ENCODE data around the gene ERC1.

Gene ERC1

DNA sequence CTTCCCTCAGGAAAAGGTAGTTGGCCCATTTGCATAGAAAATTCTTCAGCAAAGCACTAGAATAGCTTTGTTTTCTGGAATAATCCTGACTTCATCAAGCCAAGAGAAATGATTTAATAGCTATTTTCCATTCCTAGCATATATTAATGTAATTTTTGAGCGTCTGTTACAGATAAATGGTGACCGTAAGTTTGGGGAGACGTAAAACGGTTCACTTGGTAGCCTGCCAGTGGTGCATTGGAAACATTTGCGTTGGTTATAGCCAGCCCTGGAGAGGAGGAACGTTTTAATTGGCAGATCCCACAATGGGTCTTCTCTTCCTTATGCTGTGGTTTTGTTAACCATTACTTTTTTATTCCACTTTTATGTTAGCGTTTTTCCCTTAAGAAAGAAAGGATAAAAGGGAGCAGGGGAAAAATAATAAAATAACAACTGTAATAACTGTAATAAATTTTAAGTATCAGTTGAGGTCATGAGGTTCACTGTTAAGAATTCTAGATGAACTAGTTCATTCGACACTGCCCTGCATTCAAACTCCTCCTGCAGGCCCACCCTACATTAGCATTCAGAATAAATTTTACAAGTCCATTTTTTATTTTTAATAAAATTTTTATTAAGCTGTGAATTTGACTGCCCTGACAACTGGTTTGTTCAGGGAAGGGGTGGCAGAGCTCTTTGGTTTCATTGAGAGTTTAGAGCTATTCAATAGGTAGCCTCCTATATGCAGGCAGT, 300.7 kb downstream of the ERC1 start:
- peaks cover 26 to 40% of the 10 kb centered on the region in 2 donors for H3K36me3 Mint-ChIP-seq
- H3K27ac Mint-ChIP-seq = no peak overlapping the region
- DNase-seq = no peak
- no peak overlapping the region for H3K4me3 Mint-ChIP-seq
- no peaks in the 10 kb centered on the region for H3K9me3 Mint-ChIP-seq
- no peaks in the 10 kb centered on the region for H3K27me3 Mint-ChIP-seq
- ATAC-seq (replicated peaks) = no peak
- H3K4me1 Mint-ChIP-seq = peaks cover 3 to 6% of the 10 kb centered on the region in 2 donors

DNA sequence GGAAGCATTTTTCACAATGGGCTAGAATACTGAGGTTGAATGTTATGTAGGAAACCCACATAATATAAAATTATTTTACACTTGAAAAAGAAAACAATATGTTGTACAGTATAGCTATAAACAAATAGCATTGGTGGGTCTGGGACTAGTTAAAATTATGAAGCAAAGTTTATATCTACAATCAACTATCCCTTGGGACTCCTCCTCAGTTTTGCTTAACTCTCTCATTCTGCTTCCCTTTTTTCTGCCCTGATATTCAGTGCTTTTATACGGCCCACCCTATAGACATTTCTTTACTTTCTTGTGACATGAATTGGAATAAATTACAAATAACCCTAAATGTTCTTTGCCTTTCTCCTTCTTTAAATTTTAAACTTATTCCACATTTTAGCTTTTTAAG, 302.9 kb downstream of the ERC1 start:
- H3K36me3 Mint-ChIP-seq = peaks cover 39 to 55% of the 10 kb centered on the region in 2 donors
- H3K4me3 Mint-ChIP-seq = no peak overlapping the region
- peaks cover 0 to 5% of the 10 kb centered on the region in 2 donors for H3K9me3 Mint-ChIP-seq
- no peak overlapping the region for H3K27ac Mint-ChIP-seq
- ATAC-seq (replicated peaks) (no peak), DNase-seq (no peak)
- no peaks in the 10 kb centered on the region for H3K27me3 Mint-ChIP-seq
- peaks cover 3 to 6% of the 10 kb centered on the region in 2 donors for H3K4me1 Mint-ChIP-seq

DNA sequence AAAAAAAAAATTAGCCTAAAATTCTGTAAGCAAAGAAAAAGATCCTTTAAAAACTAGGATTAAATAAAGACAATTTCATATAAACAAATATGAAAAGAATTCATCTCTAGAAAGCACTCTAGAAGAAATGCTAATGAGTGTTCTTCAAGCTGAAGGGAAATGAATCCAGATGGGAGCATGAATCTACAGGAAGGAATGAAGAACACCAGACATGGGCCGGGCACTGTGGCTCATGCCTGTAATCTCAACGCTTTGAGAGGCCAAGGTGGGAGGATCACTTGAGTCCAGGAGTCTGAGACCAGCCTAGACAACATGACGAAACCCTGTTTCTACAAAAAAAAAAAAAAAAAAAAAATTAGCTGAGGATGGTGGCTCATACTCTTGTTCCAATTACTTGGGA, 306.2 kb downstream of the ERC1 start:
- peaks cover 0 to 14% of the 10 kb centered on the region in 2 donors for H3K9me3 Mint-ChIP-seq
- no peak overlapping the region for H3K27ac Mint-ChIP-seq
- H3K27me3 Mint-ChIP-seq = no peaks in the 10 kb centered on the region
- peaks cover 0 to 1% of the 10 kb centered on the region in 2 donors for H3K4me1 Mint-ChIP-seq
- DNase-seq (no peak), ATAC-seq (replicated peaks) (no peak)
- H3K4me3 Mint-ChIP-seq = no peak overlapping the region
- H3K36me3 Mint-ChIP-seq = peaks cover 31 to 56% of the 10 kb centered on the region in 2 donors

DNA sequence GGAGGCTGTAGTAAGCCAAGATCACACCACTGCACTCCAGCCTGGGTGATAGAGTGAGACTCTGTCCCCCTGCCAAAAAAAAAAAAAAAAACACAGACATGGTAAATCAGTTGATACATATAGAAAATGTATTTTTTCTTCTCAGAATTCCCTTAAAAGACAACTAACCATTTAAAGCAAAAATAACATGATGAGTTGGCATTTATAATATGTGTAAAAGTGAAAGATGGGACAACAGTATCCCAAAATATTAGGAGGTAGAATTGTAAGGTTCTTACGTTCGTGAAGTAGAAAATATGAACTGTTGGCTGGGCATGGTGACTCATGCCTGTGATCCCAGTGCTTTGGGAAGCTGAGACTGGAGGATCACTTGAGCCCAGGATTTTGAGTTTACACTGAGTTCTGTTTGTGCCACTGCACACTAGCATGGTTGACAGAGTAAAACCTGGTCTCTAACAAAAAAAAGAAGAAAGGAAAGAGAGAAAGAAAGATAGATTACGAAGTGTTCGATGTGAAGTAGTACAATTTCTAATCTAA, 306.7 kb downstream of the ERC1 start:
- H3K27me3 Mint-ChIP-seq = no peaks in the 10 kb centered on the region
- H3K9me3 Mint-ChIP-seq = peaks cover 0 to 14% of the 10 kb centered on the region in 2 donors
- H3K27ac Mint-ChIP-seq = no peak overlapping the region
- H3K36me3 Mint-ChIP-seq = peaks cover 31 to 56% of the 10 kb centered on the region in 2 donors
- peaks cover 0 to 1% of the 10 kb centered on the region in 2 donors for H3K4me1 Mint-ChIP-seq
- H3K4me3 Mint-ChIP-seq = no peak overlapping the region
- no peak for DNase-seq
- ATAC-seq (replicated peaks) = no peak

DNA sequence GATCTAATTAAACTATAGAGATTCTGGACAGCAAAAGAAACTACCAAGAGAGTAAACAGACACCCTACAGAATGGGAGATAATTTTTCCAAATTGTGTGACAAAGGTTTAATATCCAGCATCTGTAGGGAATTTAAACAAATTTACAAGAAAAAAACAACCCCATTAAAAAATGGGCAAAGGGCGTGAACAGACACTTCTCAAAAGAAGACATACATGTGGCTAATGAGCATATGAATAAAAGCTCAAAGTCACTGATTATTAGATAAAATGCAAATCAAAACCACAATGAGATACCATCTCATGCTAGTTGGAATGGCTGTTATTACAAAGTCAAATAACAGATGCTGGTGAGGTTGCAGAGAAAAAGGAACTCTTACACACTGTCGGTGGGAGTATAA, 309.4 kb downstream of the ERC1 start:
- Mint-ChIP-seq H3K4me3 (no peak overlapping the region), H3K4me1 (peaks cover 3 to 8% of the 10 kb centered on the region in 2 donors), H3K27ac (no peak overlapping the region), H3K36me3 (peaks cover 35 to 43% of the 10 kb centered on the region in 2 donors), H3K27me3 (no peaks in the 10 kb centered on the region), H3K9me3 (peaks cover 0 to 14% of the 10 kb centered on the region in 2 donors)
- DNase-seq (no peak), ATAC-seq (replicated peaks) (no peak)

DNA sequence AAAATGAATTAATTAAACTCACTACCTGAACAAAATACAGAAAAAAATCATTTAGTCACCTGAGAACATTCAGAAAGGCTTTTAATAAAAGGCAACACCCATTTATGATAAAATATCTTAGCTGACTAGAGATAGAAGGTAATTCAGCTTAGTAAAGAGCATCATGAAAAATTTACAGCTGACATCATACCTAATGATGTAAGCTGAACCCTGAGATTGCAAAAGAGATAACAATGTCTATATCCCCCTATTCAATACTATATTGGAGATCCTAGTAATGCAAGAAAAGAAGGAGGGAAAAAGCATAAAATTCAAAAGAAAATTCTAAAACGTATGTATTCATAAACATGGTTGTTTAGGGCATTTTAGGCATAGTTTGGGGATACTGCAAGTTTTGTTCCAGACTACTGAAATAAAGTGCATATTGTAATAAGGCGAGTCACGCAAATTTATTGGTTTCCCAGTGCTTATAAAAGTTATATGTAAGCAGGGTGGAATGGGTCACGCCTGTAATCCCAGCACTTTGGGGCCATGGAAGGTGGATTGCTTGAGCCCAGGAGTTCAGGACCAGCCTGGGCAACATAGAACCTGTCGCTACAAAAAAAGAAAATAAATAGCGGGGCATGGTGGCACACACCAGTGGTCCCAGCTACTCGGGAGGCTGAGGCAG, 311.3 kb downstream of the ERC1 start:
- no peak for DNase-seq
- Mint-ChIP-seq H3K27me3 (no peaks in the 10 kb centered on the region), H3K36me3 (peaks cover 32 to 38% of the 10 kb centered on the region in 2 donors), H3K9me3 (peaks cover 0 to 14% of the 10 kb centered on the region in 2 donors), H3K4me1 (peaks cover 6 to 15% of the 10 kb centered on the region in 2 donors), H3K4me3 (no peak overlapping the region), H3K27ac (no peak overlapping the region)
- ATAC-seq (replicated peaks) = no peak

- peaks cover 18 to 25% of the 10 kb centered on the region in 2 donors for H3K36me3 Mint-ChIP-seq
- H3K9me3 Mint-ChIP-seq = peaks cover 0 to 5% of the 10 kb centered on the region in 2 donors
- H3K4me3 Mint-ChIP-seq = no peak overlapping the region
- ATAC-seq (replicated peaks) (peak; percentile 68 to 87), DNase-seq (no peak)
- H3K4me1 Mint-ChIP-seq = peaks cover 6 to 21% of the 10 kb centered on the region in 2 donors
- peak overlapping the region; percentile 25 for H3K27ac Mint-ChIP-seq
- no peaks in the 10 kb centered on the region for H3K27me3 Mint-ChIP-seq
Observed at GRCh38 chr12:1305063-1305434, 314.0 kb downstream of the ERC1 start.

- Mint-ChIP-seq H3K36me3 (peaks cover 17 to 19% of the 10 kb centered on the region in 2 donors), H3K27me3 (no peaks in the 10 kb centered on the region), H3K4me3 (no peak overlapping the region), H3K9me3 (no peaks in the 10 kb centered on the region), H3K27ac (peak overlapping the region; percentile 14), H3K4me1 (peaks cover 6 to 21% of the 10 kb centered on the region in 2 donors)
- DNase-seq (no peak), ATAC-seq (replicated peaks) (no peak)
Observed at GRCh38 chr12:1305791-1306500, 314.9 kb downstream of the ERC1 start.

GRCh38 chr12:1306817-1307216, 315.8 kb downstream of the ERC1 start:
- Mint-ChIP-seq H3K27me3 (no peaks in the 10 kb centered on the region), H3K9me3 (no peaks in the 10 kb centered on the region), H3K27ac (no peak overlapping the region), H3K4me1 (peaks cover 6 to 21% of the 10 kb centered on the region in 2 donors), H3K36me3 (peaks cover 15 to 17% of the 10 kb centered on the region in 2 donors), H3K4me3 (no peak overlapping the region)
- no peak for DNase-seq
- no peak for ATAC-seq (replicated peaks)

- ATAC-seq (replicated peaks) (no peak), DNase-seq (no peak)
- Mint-ChIP-seq H3K4me1 (peaks cover 6 to 21% of the 10 kb centered on the region in 2 donors), H3K27ac (no peak overlapping the region), H3K9me3 (no peaks in the 10 kb centered on the region), H3K27me3 (no peaks in the 10 kb centered on the region), H3K36me3 (peaks cover 23 to 24% of the 10 kb centered on the region in 2 donors), H3K4me3 (no peak overlapping the region)
Observed at GRCh38 chr12:1307796-1308195, 316.8 kb downstream of the ERC1 start.

DNA sequence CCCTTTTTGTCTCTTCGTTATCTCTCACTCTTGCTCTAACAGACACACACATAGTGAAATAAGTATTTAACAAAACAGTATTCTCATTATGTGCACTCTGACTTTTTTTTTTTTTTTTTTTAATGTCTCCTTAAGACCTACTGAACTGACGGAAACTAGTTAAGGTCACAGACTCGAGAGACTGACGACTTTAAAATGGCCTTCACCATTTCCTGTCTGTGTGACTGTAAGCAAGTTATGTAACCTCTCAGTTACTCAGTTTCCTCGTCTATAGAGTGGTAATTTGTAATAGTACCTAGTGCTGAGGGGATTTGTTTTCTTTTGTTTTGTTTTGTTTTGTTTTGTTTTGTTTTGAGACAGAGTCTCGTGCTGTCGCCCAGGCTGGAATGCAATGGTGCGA, 318.6 kb downstream of the ERC1 start:
- Mint-ChIP-seq H3K4me1 (peaks cover 6 to 21% of the 10 kb centered on the region in 2 donors), H3K36me3 (peaks cover 22 to 33% of the 10 kb centered on the region in 2 donors), H3K27ac (peak overlapping the region; percentile 37), H3K4me3 (peak overlapping the region; percentile 15 to 62), H3K27me3 (no peaks in the 10 kb centered on the region), H3K9me3 (no peaks in the 10 kb centered on the region)
- ATAC-seq (replicated peaks) = peak in 1 of 2 donors; percentile 47
- DNase-seq = no peak

GRCh38 chr12:1310653-1311052, 319.6 kb downstream of the ERC1 start:
- peaks cover 0 to 2% of the 10 kb centered on the region in 2 donors for H3K9me3 Mint-ChIP-seq
- peaks cover 25 to 42% of the 10 kb centered on the region in 2 donors for H3K36me3 Mint-ChIP-seq
- no peak overlapping the region for H3K27ac Mint-ChIP-seq
- ATAC-seq (replicated peaks) (no peak), DNase-seq (no peak)
- peaks cover 5 to 11% of the 10 kb centered on the region in 2 donors for H3K4me1 Mint-ChIP-seq
- no peaks in the 10 kb centered on the region for H3K27me3 Mint-ChIP-seq
- no peak overlapping the region for H3K4me3 Mint-ChIP-seq

- peaks cover 0 to 2% of the 10 kb centered on the region in 2 donors for H3K9me3 Mint-ChIP-seq
- H3K36me3 Mint-ChIP-seq = peaks cover 28 to 46% of the 10 kb centered on the region in 2 donors
- no peak overlapping the region for H3K4me3 Mint-ChIP-seq
- no peak for ATAC-seq (replicated peaks)
- no peak overlapping the region for H3K27ac Mint-ChIP-seq
- peaks cover 4 to 11% of the 10 kb centered on the region in 2 donors for H3K4me1 Mint-ChIP-seq
- no peaks in the 10 kb centered on the region for H3K27me3 Mint-ChIP-seq
- no peak for DNase-seq
Observed at GRCh38 chr12:1311145-1311544, 320.1 kb downstream of the ERC1 start.

DNA sequence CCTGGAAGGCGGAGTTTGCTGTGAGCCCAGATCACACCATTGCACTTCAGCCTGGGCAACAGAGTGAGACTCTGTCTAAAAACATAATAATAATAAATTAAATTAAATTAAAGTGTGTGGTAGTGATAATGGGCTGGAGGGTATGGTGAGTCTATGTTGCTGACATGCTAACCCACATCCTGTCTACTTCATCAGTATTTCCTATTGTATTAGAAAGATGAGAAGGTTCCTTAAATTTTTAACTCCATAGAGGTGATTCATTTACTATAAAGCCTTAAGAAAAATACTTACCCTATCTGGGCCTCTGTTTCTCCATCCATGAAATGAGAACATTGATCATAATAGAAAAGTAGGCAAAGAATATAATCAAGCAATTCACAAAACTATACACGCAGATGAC, 322.9 kb downstream of the ERC1 start:
- Mint-ChIP-seq H3K27me3 (no peaks in the 10 kb centered on the region), H3K27ac (no peak overlapping the region), H3K36me3 (peaks cover 35 to 48% of the 10 kb centered on the region in 2 donors), H3K4me3 (no peak overlapping the region), H3K9me3 (peaks cover 0 to 2% of the 10 kb centered on the region in 2 donors), H3K4me1 (peaks cover 4 to 11% of the 10 kb centered on the region in 2 donors)
- DNase-seq (no peak), ATAC-seq (replicated peaks) (no peak)

Measured in stimulated activated naive B cell treated with anti-CD40 and anti-IgM and Interleukin-4, amounts not matched to agents 10 μg/mL and 1 μg/mL and 100 μg/mL, for 72 hours (primary cell).